ENCODE data around the gene MED12L.
"Not testable (repeated sequence)": the region's sequence is repeated elsewhere in the genome, so short reads cannot be mapped to it uniquely, and the experiment has no call there.

GRCh38 chr3:151081082-151081481 lies 4.4 kb upstream of the MED12L start:
- not testable (repeated sequence) for TF ChIP-seq FOXP2 (optimal IDR thresholded peaks at IDR 0.05; ENCODE audit: control extremely low read depth, extremely low read length, insufficient read depth); EZH2 (IDR thresholded peaks at IDR 0.05); POLR2AphosphoS5 (IDR thresholded peaks at IDR 0.05; ENCODE audit: borderline replicate concordance, low read depth, low read length)

All from SK-N-MC (cell line).